HL-60 (cell line): ENCODE results near the gene ST6GALNAC3.

ENCODE experiments used
- CTCF ChIP-seq: IDR thresholded peaks from one replicate; pipeline ENCODE4 v1.5.1; 2011; ENCODE audit warnings: low read length, control low read depth, inconsistent platforms; ENCODE audit not compliant: insufficient read depth
- GABPA ChIP-seq: IDR thresholded peaks from 2 replicates; pipeline ENCODE4 v1.6.1; 2012; ENCODE audit warnings: low read depth

- no peak for TF ChIP-seq CTCF
- no peak for TF ChIP-seq GABPA
These were observed 103.1 kb downstream of the ST6GALNAC3 start for GRCh38 chr1:76177615-76178014.
